HG03066 (cell line): ENCODE results near the gene CTDSPL.
A peak's percentile ranks its signal among the peaks of the same experiment; 100 is the strongest.
"Not testable (repeated sequence)": the region's sequence is repeated elsewhere in the genome, so short reads cannot be mapped to it uniquely, and the experiment has no call there.

Source experiments
- ATAC-seq: cut with Tn5 transposase; IDR thresholded peaks from one replicate; pipeline ENCODE4 v1.9.1; 2021; ENCODE audit warnings: low read depth; ENCODE audit not compliant: unreplicated experiment

CTDSPL gene

GRCh38 chr3:37982331-37982730 is 120.7 kb downstream of the CTDSPL start:
- ATAC-seq, result no peak

GRCh38 chr3:37984051-37984450 is 122.4 kb downstream of the CTDSPL start:
- no peak for ATAC-seq

- no peak for ATAC-seq
Observed at GRCh38 chr3:37984596-37984995, 122.9 kb downstream of the CTDSPL start.

- ATAC-seq, result no peak
Observed at GRCh38 chr3:37985637-37986320, 124.1 kb downstream of the CTDSPL start.

- no peak for ATAC-seq
Observed at GRCh38 chr3:37986479-37987314, 125.0 kb downstream of the CTDSPL start.

GRCh38 chr3:37987315-37987697 is 125.6 kb downstream of the CTDSPL start:
- no peak for ATAC-seq

GRCh38 chr3:37987751-37988179 is 126.1 kb downstream of the CTDSPL start:
- no peak for ATAC-seq

GRCh38 chr3:37988376-37988775 is 126.7 kb downstream of the CTDSPL start:
- ATAC-seq, result not testable (repeated sequence)

GRCh38 chr3:37988931-37989525 is 127.3 kb downstream of the CTDSPL start:
- no peak for ATAC-seq

- no peak for ATAC-seq
Observed at GRCh38 chr3:37989821-37990480, 128.3 kb downstream of the CTDSPL start.

GRCh38 chr3:37990527-37990926 is 128.8 kb downstream of the CTDSPL start, which contains the start of gene VILL:
Gene VILL (plus strand): TSS chr3:37990786. CDS start chr3:37993673, 2,887 bp downstream.
- ATAC-seq, result no peak

GRCh38 chr3:37991109-37991508 is 129.4 kb downstream of the CTDSPL start:
- no peak for ATAC-seq

GRCh38 chr3:37991823-37992222 is 130.1 kb downstream of the CTDSPL start:
- no peak for ATAC-seq

GRCh38 chr3:37992271-37993066 is 130.8 kb downstream of the CTDSPL start:
- ATAC-seq, result no peak

GRCh38 chr3:37993067-37993455 is 131.4 kb downstream of the CTDSPL start:
- no peak for ATAC-seq

- ATAC-seq, result no peak
Observed at GRCh38 chr3:37993460-37993819, 131.8 kb downstream of the CTDSPL start.

- ATAC-seq, result peak; percentile 54
Observed at GRCh38 chr3:37993820-37994638, 132.3 kb downstream of the CTDSPL start.

- no peak for ATAC-seq
Observed at GRCh38 chr3:37994639-37994972, 132.9 kb downstream of the CTDSPL start.
